MCF 10A (cell line): ENCODE data around the gene HGF. TPM values are rescaled to one million over a fixed set of nuclear protein-coding genes. Genes with fewer than 3 reads are reported as not detected.
"Not testable (repeated sequence)": the region's sequence is repeated elsewhere in the genome, so short reads cannot be mapped to it uniquely, and the experiment has no call there.

ENCODE experiments used
- BruUV-seq: library from RNA; stranded (reverse); fragments of 400-500 nt; replicated peaks from 2 replicates; lab custom pipeline; 2021; lab: Mats Ljungman, UMichigan
- CTCF ChIA-PET: fragments of 300-600 bp; sonication (Branson Sonifier 250); formaldehyde crosslinking; extraction: SDS; loops from one replicate; lab custom pipeline; 2021; ENCODE audit warnings: antibody characterized with exemption, inconsistent platforms; lab: Yijun Ruan, JAX
- POLR2A ChIA-PET: fragments of 300-600, 350-650 bp; sonication (Branson Sonifier 250); formaldehyde crosslinking; extraction: SDS; loops from one replicate; lab custom pipeline; 2020; ENCODE audit warnings: antibody characterized with exemption, inconsistent platforms; lab: Yijun Ruan, JAX
- DNase-seq: peaks from one replicate; pipeline ENCODE4 v3.0.0-alpha.2; 2018; ENCODE audit not compliant: unreplicated experiment
- H3K27ac Mint-ChIP-seq: one replicate; pipeline ENCODE4 v1.8.0; 2022; ENCODE audit warnings: mild to moderate bottlenecking, low read depth, mixed read lengths; ENCODE audit not compliant: unreplicated experiment
- H3K27me3 Mint-ChIP-seq: one replicate; pipeline ENCODE4 v1.8.0; 2022; ENCODE audit warnings: mixed read lengths; ENCODE audit not compliant: insufficient read depth, unreplicated experiment
- H3K36me3 Mint-ChIP-seq: one replicate; pipeline ENCODE4 v1.8.0; 2022; ENCODE audit warnings: mild to moderate bottlenecking, moderate library complexity, mixed read lengths; ENCODE audit not compliant: insufficient read depth, unreplicated experiment
- H3K4me1 Mint-ChIP-seq: one replicate; pipeline ENCODE4 v1.8.0; 2022; ENCODE audit warnings: mixed read lengths; ENCODE audit not compliant: insufficient read depth, unreplicated experiment
- H3K4me3 Mint-ChIP-seq: one replicate; pipeline ENCODE4 v1.8.0; 2022; ENCODE audit warnings: mild to moderate bottlenecking, moderate library complexity, mixed read lengths; ENCODE audit not compliant: unreplicated experiment
- H3K9me3 Mint-ChIP-seq: one replicate; pipeline ENCODE4 v1.8.0; 2022; ENCODE audit warnings: mixed read lengths; ENCODE audit not compliant: unreplicated experiment
- CTCF ChIP-seq: fragments of 200-600 bp; IDR thresholded peaks from one replicate; pipeline ENCODE4 v1.8.0; 2022; ENCODE audit warnings: antibody characterized with exemption, mild to moderate bottlenecking; ENCODE audit not compliant: unreplicated experiment
- intact Hi-C: fragments of 100-400 bp; cut with micrococcal nuclease; formaldehyde crosslinking; loops from 2 replicates; pipeline ENCODE4 v1.14.1; 2022
- total RNA-seq: library from RNA; stranded (reverse); gene quantifications from 2 replicates; pipeline ENCODE4 v1.2.3, GENCODE V29; 2022

The HGF gene
- total RNA-seq, 1 experiment from 2014 or later = not detected

DNA sequence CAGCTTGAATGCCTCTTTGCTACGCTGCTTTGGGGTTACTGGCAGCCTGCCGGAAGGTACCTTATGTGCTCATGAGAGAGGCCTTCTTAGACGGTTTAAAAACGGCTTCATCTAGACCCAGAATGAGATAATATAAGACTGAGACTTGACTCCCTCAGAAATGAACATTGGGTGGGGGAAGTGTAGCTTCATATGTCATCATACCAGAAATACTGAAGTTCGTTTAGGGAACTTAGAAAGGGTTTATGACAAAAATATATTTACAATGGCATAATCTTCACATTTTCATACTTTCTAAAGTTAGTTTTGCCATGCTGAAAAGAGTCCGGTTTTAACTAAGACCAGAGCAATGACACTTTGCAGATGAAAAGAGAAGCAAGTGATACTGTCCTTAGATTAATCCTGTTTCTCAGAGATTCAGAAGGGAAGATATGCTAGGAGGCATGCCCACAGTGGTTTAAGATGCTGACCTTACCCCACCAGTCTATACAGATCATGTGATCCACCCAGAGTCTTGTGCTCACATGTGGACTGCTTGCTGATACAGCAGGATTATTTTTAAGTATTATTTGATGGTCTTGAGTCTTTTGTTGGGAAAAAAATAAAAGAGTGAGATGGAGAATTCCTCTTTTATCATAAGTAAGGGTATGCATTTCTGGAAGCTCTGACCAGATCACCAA, 40.8 kb upstream of the HGF start:
- H3K9me3 Mint-ChIP-seq = no peaks in the 10 kb centered on the region
- CTCF ChIA-PET = no interaction called here
- POLR2A ChIA-PET = no interaction called here
- H3K27ac Mint-ChIP-seq = no peak overlapping the region
- intact Hi-C loops = no loop called here
- BruUV-seq = no TSS peak
- TF ChIP-seq CTCF = no peak
- no peak overlapping the region for H3K4me3 Mint-ChIP-seq
- H3K4me1 Mint-ChIP-seq = no peaks in the 10 kb centered on the region
- DNase-seq = no peak
- no peaks in the 10 kb centered on the region for H3K36me3 Mint-ChIP-seq
- H3K27me3 Mint-ChIP-seq = peaks cover 43% of the 10 kb centered on the region

- H3K36me3 Mint-ChIP-seq, POLR2A ChIA-PET, intact Hi-C loops, H3K27ac Mint-ChIP-seq, DNase-seq, H3K4me3 Mint-ChIP-seq, BruUV-seq, H3K4me1 Mint-ChIP-seq, H3K9me3 Mint-ChIP-seq: not testable (repeated sequence)
- peaks cover 41% of the 10 kb centered on the region for H3K27me3 Mint-ChIP-seq
- CTCF ChIA-PET = interaction anchor here (0.8 kb wide), 1 partner anchor 25 kb away, joined by 4 read pairs; no protein-coding TSS in a partner anchor
Measured at GRCh38 chr7:81808310-81808709, 38.5 kb upstream of the HGF start.

DNA sequence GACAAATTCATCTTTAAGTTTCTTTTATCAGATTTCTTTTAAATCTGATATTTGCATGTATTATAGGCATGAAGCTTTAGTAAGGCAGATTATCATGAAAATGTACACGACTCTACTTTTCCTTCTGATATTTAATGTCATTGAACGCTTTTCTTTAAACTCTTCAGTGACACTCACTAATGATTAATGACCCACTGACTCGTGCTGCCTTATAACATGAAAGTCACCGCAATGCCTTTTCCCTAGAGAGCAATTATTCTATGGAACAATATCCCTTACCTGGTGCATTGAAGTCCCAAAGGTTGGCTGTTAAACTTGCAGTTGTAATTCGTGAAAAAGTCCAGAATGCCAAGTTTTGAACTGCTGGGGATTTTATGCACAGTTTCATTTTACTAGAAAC, 33.4 kb upstream of the HGF start:
- H3K4me3 Mint-ChIP-seq = no peak overlapping the region
- H3K4me1 Mint-ChIP-seq = no peaks in the 10 kb centered on the region
- H3K9me3 Mint-ChIP-seq = no peaks in the 10 kb centered on the region
- BruUV-seq = no TSS peak
- no peak for DNase-seq
- ChIA-PET CTCF (interaction anchor here (0.7 kb wide), 1 partner anchor 16 kb away, joined by 3 read pairs; no protein-coding TSS in a partner anchor), POLR2A (no interaction called here)
- TF ChIP-seq CTCF = no peak
- H3K27me3 Mint-ChIP-seq = peaks cover 62% of the 10 kb centered on the region
- no peak overlapping the region for H3K27ac Mint-ChIP-seq
- intact Hi-C loops = no loop called here
- H3K36me3 Mint-ChIP-seq = no peaks in the 10 kb centered on the region

DNA sequence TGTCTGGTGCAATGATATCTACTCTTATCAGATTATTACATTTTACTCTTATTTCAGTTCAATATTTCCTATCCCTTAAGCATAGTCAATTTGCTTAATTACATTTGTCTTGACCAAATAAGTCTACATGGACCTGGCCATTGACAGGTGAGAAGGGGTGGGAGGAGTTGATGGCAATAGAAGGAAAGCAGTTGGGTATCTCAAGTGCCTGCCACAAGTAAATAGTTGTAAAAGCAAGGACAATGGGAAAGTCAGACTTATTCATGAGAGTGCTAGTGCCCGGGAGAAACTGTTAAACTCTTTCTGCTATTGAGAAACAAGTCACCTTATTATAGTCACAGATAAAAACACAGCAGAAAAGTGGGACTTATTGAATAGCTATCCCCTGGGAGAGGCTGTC, 32.4 kb upstream of the HGF start:
- ChIA-PET POLR2A (no interaction called here), CTCF (interaction anchor here (0.6 kb wide), 1 partner anchor 303 kb away, joined by 3 read pairs; no protein-coding TSS in a partner anchor)
- intact Hi-C loops = no loop called here
- no TSS peak for BruUV-seq
- H3K27ac Mint-ChIP-seq = no peak overlapping the region
- H3K36me3 Mint-ChIP-seq = no peaks in the 10 kb centered on the region
- no peak for DNase-seq
- H3K27me3 Mint-ChIP-seq = peaks cover 63% of the 10 kb centered on the region
- H3K4me3 Mint-ChIP-seq = no peak overlapping the region
- no peak for TF ChIP-seq CTCF
- H3K4me1 Mint-ChIP-seq = no peaks in the 10 kb centered on the region
- no peaks in the 10 kb centered on the region for H3K9me3 Mint-ChIP-seq
